GM12878 (cell line): ENCODE results near the gene KIAA1217.

ENCODE experiments used
- ASH2L ChIP-seq: fragments of 300-600, 200-600 bp; sonication (generic); IDR thresholded peaks from 2 replicates; pipeline ENCODE4 v1.6.1; 2017; ENCODE audit warnings: low read depth, mild to moderate bottlenecking, borderline replicate concordance
- CBX3 ChIP-seq: fragments of 200-600 bp; sonication (generic); IDR thresholded peaks from 2 replicates; pipeline ENCODE4 v1.6.1; 2016; ENCODE audit warnings: low read depth, borderline replicate concordance
- CHD1 ChIP-seq: IDR thresholded peaks from 2 replicates; pipeline ENCODE4 v1.6.1; 2012; ENCODE audit warnings: low read depth, low read length, improper control_type of control experiment
- CTCF ChIP-seq, 3 experiments: IDR thresholded peaks in 2 of 3; conservative IDR thresholded peaks in 1 of 3; 2 replicates each; pipeline ENCODE4 v1.5.1; 2011; ENCODE audit warnings: low read depth in 3 of 3, low read length in 3 of 3, mild to moderate bottlenecking in 3 of 3, control low read depth in 2 of 3, moderate library complexity in 2 of 3, inconsistent platforms in 1 of 3, mixed read lengths in 1 of 3; ENCODE audit not compliant: control insufficient read depth in 2 of 3, insufficient read depth in 1 of 3; ENCODE audit errors: extremely low read depth in 1 of 3
- EGR1 ChIP-seq, 2 experiments: IDR thresholded peaks; 1 replicate in 1 of 2; 2 replicates in 1 of 2; pipeline ENCODE4 v1.6.1; 2011 to 2012; ENCODE audit warnings: low read depth in 2 of 2, low read length in 2 of 2, borderline replicate concordance in 1 of 2, mild to moderate bottlenecking in 1 of 2, moderate library complexity in 1 of 2
- EP300 ChIP-seq, 2 experiments: fragments of 150-350 bp in 1 of 2; IDR thresholded peaks; 2 replicates each; pipeline ENCODE4 v1.6.1; 2011 to 2012; ENCODE audit warnings: low read depth in 2 of 2, low read length in 2 of 2, borderline replicate concordance in 1 of 2, improper control_type of control experiment in 1 of 2, inconsistent platforms in 1 of 2; ENCODE audit not compliant: control insufficient read depth in 1 of 2
- ESRRA ChIP-seq: IDR thresholded peaks from 2 replicates; pipeline ENCODE4 v1.6.1; 2012; ENCODE audit warnings: mild to moderate bottlenecking, low read length, improper control_type of control experiment
- EZH2 ChIP-seq: IDR thresholded peaks from 2 replicates; pipeline ENCODE4 v1.6.1; 2012; ENCODE audit warnings: low read depth, mild to moderate bottlenecking, control low read depth, inconsistent platforms, low read length, borderline replicate concordance; ENCODE audit not compliant: control insufficient read depth
- FOXM1 ChIP-seq: IDR thresholded peaks from 2 replicates; pipeline ENCODE4 v1.6.1; 2012; ENCODE audit warnings: low read depth, mild to moderate bottlenecking, inconsistent platforms, low read length, moderate library complexity
- IRF5 ChIP-seq: fragments of 450-650 bp; IDR thresholded peaks from 2 replicates; pipeline ENCODE4 v1.6.1; 2017; ENCODE audit warnings: borderline replicate concordance
- MAX ChIP-seq: IDR thresholded peaks from 2 replicates; pipeline ENCODE4 v1.6.1; 2012; ENCODE audit warnings: low read depth, low read length, improper control_type of control experiment
- NFYA ChIP-seq: IDR thresholded peaks from 2 replicates; pipeline ENCODE4 v1.6.1; 2011; ENCODE audit warnings: low read depth, mild to moderate bottlenecking, low read length, improper control_type of control experiment, borderline replicate concordance
- POLR2A ChIP-seq: IDR thresholded peaks from 2 replicates; pipeline ENCODE4 v1.6.1; 2011; ENCODE audit warnings: low read depth, mild to moderate bottlenecking, low read length
- YY1 ChIP-seq: IDR thresholded peaks from 2 replicates; pipeline ENCODE4 v1.6.1; 2011; ENCODE audit warnings: low read depth, mild to moderate bottlenecking, low read length

GRCh38 chr10:24206334-24206733, 2.6 kb upstream of the KIAA1217 start:
- no peak for TF ChIP-seq CTCF (IDR thresholded peaks at IDR 0.05 in 2 of 3, conservative IDR thresholded peaks at IDR 0.05 in 1 of 3; ENCODE audit: control insufficient read depth in 2 of 3, extremely low read depth in 1 of 3, insufficient read depth in 1 of 3, low read depth in 3 of 3, low read length in 3 of 3)
- TF ChIP-seq YY1 = no peak
- TF ChIP-seq POLR2A = no peak
- no peak for TF ChIP-seq EP300 (IDR thresholded peaks at IDR 0.05; ENCODE audit: borderline replicate concordance in 1 of 2, control insufficient read depth in 1 of 2, low read depth in 2 of 2, low read length in 2 of 2)
- TF ChIP-seq IRF5 = no peak
- TF ChIP-seq ASH2L = no peak
- no peak for TF ChIP-seq EGR1 (IDR thresholded peaks at IDR 0.05; ENCODE audit: borderline replicate concordance in 1 of 2, low read depth in 2 of 2, low read length in 2 of 2)
- TF ChIP-seq EZH2 = no peak
- TF ChIP-seq MAX = no peak
- no peak for TF ChIP-seq CHD1
- TF ChIP-seq CBX3 = no peak
- no peak for TF ChIP-seq FOXM1
- TF ChIP-seq ESRRA = no peak
- TF ChIP-seq NFYA = no peak
